LNCAP (cell line): ENCODE measurements around the gene KIAA1671.

Experiments used
- CTCF ChIP-seq: fragments of 450-650 bp; IDR thresholded peaks from 2 replicates; pipeline ENCODE4 v1.5.1; 2017; ENCODE audit warnings: mild to moderate bottlenecking

Gene KIAA1671

GRCh38 chr22:25060522-25061071 lies 108.1 kb downstream of the KIAA1671 start:
- TF ChIP-seq CTCF, result peak; percentile 26; the same call in 1 of the 2 replicates

GRCh38 chr22:25061134-25061533 lies 108.6 kb downstream of the KIAA1671 start:
- no peak for TF ChIP-seq CTCF

- no peak for TF ChIP-seq CTCF
These were observed 109.3 kb downstream of the KIAA1671 start for GRCh38 chr22:25061605-25062376.

GRCh38 chr22:25062386-25063085 lies 110.0 kb downstream of the KIAA1671 start:
- no peak for TF ChIP-seq CTCF

- no peak for TF ChIP-seq CTCF
These were observed 112.5 kb downstream of the KIAA1671 start for GRCh38 chr22:25064894-25065560.

GRCh38 chr22:25066861-25067435 lies 114.4 kb downstream of the KIAA1671 start:
- no peak for TF ChIP-seq CTCF

GRCh38 chr22:25067851-25068421 lies 115.4 kb downstream of the KIAA1671 start:
- no peak for TF ChIP-seq CTCF
